Fibroblast of lung (primary cell): ENCODE results near the gene NIPAL1.

Source experiments
- CTCF ChIP-seq, 2 donors: IDR thresholded peaks in 1 of 2; conservative IDR thresholded peaks in 1 of 2; 1 replicate in 1 of 2; 2 replicates in 1 of 2; pipeline ENCODE4 v1.5.1; 2011 to 2012; ENCODE audit warnings: low read length in 2 of 2, control low read depth in 1 of 2, inconsistent platforms in 1 of 2, low read depth in 1 of 2, mild to moderate bottlenecking in 1 of 2
- EZH2 ChIP-seq: IDR thresholded peaks from 2 replicates; pipeline ENCODE4 v1.5.1; 2012; ENCODE audit warnings: low read length, control low read depth, mild to moderate bottlenecking; ENCODE audit errors: missing control alignments

- TF ChIP-seq EZH2: no peak
- TF ChIP-seq CTCF (conservative IDR thresholded peaks at IDR 0.05 in 1 of 2, IDR thresholded peaks at IDR 0.05 in 1 of 2; ENCODE audit: low read depth in 1 of 2, low read length in 2 of 2): no peak
These were observed 3.7 kb upstream of the NIPAL1 start for GRCh38 chr4:48012824-48013223.
